ELF-1 (cell line): ENCODE results near the gene ZNF679.
A peak's percentile ranks its signal among the peaks of the same experiment; 100 is the strongest.
"Not testable (repeated sequence)": the region's sequence is repeated elsewhere in the genome, so short reads cannot be mapped to it uniquely, and the experiment has no call there.

ENCODE experiments used
- DNase-seq: peaks from one replicate; pipeline ENCODE4 v3.0.0-alpha.2; 2016; ENCODE audit warnings: low read depth, low spot score

Gene ZNF679

DNA sequence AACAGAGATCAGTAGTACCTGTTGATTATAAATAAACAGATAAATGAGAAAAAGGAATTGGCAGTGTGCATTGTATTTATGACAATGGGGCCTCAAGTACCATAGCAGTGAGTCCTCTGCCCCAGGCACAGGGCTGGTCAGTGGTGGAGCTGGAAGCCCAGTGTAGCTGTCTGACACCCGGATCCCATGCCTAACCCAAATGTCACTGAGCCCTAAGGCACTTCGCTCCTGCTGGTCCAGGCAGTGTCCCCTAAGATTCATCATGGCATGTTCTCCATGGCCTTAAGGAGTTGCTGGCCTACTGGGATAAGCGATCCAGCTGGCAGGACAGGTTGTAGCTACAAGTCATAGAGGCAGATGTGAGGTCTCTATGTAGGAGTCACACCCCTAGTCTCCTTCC lies 82.2 kb downstream of the ZNF679 start:
- DNase-seq, result no peak

DNA sequence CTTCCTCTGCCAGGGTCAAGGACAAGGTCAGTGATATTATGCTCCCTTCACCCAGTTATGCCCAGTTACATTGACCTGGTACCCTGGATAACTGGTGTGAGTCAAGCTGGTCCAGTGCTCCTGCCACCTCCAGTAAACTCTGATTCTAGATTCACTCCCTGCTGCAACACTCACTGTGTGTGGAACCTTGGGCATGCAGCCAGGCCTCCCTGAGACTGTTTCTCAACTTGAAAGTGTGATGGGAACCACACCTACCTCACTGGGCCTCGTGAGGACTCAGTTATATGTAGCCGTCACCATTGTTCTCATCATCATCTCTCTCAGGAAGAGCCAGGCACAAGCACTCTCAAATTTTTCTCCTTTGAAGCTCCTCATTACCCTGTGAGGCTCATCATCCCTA lies 84.6 kb downstream of the ZNF679 start:
- no peak for DNase-seq

DNA sequence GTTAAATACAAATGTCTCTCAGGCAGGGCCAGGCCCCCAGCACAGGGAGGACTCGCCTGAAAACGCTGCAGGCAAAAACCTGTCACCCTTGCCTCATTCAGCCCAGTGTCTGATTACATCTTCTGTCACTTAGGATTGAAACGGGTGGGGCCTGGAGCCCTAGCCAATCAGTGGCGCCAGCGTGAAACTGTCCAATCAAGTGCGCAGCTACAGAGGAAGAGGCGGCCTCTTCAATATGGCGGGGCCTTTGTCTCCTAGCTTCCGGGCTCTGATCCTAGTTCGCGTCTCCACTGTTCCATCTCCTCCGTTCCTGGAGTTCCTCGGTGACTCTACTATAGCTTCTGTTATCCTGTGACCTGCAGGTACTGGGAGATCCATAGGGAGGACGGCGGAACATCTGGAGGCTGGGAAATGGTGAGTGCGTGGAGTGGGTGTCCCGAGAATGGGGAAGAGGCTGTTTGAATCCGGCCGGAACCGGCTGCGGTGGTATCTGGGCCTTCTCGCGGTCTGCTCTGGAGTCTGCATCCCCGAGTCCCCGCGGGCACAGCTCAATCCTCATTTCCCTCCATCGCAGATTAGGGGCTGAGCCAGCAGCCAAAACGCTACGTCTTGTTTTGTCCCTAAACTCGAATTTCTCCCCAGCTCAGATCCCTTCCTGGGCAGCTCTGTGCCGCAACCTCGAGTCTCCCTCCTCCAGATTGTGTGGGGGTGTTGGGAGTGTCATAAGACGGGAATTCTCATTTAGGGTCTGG lies 85.6 kb downstream of the ZNF679 start, which contains the start of gene ZNF736:
Gene ZNF736, plus strand, starts transcription at position 222 of the 752 bp plus-strand sequence. Its CDS starts 190 bp downstream, at position 412.
- DNase-seq, result peak; percentile 97

DNA sequence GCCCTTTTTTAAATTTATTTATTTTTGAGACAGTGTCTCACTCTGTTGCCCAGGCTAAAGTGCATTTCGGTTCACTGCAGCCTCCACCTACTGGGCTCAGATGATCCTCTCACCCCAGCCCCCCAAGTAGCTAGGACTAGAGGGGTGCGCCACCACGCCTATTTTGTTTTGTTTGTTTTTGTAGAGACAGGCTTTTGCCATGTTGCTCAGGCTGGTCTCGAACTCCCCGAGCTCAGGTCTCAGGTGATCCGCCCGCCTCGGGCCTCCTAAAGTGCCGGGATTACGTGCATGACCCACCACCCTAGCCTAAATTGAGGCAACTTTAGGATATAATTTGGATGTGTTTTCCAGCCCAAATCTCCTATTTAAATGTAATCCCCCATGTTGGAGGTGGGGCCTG lies 86.3 kb downstream of the ZNF679 start:
- peak; percentile 23 for DNase-seq

DNA sequence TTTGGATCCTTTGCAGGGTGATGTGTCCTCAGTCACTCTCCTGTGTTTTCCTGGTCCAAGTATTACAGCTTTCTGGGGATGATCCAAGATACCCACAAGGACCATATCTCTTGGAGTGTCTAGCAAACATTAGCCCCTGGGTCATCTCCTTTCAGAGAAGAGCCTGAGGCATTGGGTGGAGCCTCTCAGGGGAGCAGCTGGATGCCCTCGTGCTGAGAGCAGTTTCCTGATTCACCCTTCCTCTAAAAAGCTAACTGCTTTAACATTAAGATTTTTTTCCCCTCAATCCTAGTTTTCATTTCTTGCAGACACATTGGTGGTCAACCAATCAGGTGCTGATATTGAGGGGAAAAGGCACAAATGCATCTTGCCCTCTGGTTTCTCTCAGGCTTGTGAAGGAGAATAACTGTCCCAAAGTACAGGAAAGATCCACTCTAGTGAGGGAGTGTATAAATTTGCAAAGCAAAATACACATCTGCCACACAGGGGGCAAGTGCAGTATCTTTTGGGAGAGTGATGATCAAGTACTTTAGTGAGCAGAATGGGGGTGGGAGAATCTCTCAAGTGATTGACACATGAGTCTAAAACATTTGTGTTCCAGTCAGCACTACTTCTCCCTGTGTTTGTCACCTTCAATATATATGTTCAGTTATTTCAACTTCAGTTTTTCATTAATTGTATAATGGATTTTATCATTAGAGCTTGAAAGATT lies 87.9 kb downstream of the ZNF679 start:
- not testable (repeated sequence) for DNase-seq
